ENCODE data around the gene NUP43. TPM values are rescaled to one million over a fixed set of nuclear protein-coding genes. Genes with fewer than 3 reads are reported as not detected.

Gene NUP43
- total and polyA plus RNA-seq, 2 donors from 2014 or later: 9.9 to 36.1 TPM

DNA sequence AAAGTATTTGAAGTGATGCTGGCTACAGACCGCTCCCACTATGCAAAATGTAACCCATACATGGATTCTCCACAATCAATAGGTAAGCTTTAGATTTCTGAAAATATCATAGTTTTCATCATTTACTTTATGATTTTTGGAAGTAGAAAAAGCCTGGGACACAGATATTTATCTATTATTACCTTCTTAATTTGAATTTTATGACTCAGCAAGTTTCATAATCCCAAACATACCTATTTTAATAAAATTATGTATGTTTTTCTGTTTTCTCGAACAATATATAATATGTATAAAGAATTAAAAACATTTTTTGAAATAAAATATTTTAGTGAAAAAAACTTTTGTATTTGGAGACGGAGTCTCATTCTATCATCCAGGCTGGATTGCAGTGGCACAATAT lies 24.9 kb upstream of the NUP43 start:
- H3K4me3 ChIP-seq (ENCODE audit: low read length in 3 of 3): no peak overlapping the region
- intact Hi-C loops (cut with DNase I): no loop called here
- peaks cover 0 to 3% (median 0%) of the 10 kb centered on the region in 3 donors for H3K36me3 ChIP-seq (ENCODE audit: control insufficient read depth in 2 of 3, insufficient read depth in 3 of 3, low read length in 3 of 3)
- H3K9ac ChIP-seq (ENCODE audit: low read length in 3 of 3): no peak overlapping the region
- DNase-seq (no peak), FAIRE-seq (no peak)
- TF ChIP-seq, protein P1, sequence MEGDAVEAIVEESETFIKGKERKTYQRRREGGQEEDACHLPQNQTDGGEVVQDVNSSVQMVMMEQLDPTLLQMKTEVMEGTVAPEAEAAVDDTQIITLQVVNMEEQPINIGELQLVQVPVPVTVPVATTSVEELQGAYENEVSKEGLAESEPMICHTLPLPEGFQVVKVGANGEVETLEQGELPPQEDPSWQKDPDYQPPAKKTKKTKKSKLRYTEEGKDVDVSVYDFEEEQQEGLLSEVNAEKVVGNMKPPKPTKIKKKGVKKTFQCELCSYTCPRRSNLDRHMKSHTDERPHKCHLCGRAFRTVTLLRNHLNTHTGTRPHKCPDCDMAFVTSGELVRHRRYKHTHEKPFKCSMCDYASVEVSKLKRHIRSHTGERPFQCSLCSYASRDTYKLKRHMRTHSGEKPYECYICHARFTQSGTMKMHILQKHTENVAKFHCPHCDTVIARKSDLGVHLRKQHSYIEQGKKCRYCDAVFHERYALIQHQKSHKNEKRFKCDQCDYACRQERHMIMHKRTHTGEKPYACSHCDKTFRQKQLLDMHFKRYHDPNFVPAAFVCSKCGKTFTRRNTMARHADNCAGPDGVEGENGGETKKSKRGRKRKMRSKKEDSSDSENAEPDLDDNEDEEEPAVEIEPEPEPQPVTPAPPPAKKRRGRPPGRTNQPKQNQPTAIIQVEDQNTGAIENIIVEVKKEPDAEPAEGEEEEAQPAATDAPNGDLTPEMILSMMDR (IDR thresholded peaks at IDR 0.05; ENCODE audit: borderline replicate concordance, extremely low read depth, insufficient read depth): no peak
- H3K27ac ChIP-seq (ENCODE audit: low read depth in 2 of 2, low read length in 2 of 2): no peak overlapping the region
- H3K27me3 ChIP-seq (ENCODE audit: control insufficient read depth, insufficient read depth, low read length): no peaks in the 10 kb centered on the region
- H3K4me1 ChIP-seq (ENCODE audit: control insufficient read depth in 2 of 3, insufficient read depth in 2 of 3, low read depth in 1 of 3, low read length in 3 of 3): no peaks in the 10 kb centered on the region
- H3K9me3 ChIP-seq (ENCODE audit: control insufficient read depth in 2 of 3, insufficient read depth in 1 of 3, low read length in 3 of 3): no peaks in the 10 kb centered on the region

DNA sequence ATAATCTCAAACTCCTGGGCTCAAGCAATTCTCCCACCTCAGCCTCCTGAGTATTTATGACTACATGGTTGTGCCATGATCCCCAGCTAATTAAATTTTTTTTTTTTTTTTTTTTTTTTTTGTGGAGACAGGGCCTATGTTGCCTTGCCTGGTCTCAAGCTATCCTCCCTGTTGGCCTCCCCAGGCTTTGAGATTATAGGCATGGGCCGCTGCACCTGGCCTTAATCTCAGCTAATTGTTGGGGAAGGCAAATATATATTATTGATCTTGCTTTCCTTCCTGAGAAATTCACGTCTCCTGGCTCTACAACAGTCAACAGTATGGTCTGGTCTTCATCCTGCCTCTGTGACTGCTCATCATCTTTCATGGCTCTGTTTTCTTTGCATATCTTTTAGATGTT lies 23.3 kb upstream of the NUP43 start:
- DNase-seq: no peak

DNA sequence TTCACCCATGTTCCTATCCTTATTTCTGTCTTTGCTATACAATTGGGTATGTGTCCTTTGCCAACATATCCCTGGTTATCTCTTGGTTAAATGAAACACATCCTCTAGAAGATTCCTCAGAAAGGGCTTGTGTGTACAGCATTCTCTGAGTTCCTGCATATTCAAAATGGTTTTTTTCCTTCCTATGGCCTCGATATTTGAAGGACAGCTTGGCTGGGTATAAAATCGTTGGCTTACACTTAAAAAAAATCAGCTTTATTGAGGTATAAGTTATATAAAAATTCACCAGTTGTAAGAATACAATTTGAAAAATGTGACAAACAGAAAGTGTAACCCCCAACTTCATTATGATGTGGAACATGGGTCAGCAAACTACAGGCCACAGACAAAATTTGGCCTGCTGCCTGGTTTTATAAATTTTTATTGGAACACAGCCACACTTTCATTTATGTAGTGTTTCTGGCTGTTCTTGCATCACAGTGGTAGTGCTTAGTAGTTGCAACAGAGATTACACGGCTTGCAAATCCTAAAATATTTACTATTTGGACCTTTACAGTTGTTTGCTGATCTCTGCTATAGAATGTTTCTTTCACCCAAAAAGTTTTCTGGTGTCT lies 19.9 kb upstream of the NUP43 start:
- no peak for DNase-seq

More for the DNA sequence above, 23.3 kb upstream of the NUP43 start:
- TF ChIP-seq, protein P1 (IDR thresholded peaks at IDR 0.05; ENCODE audit: borderline replicate concordance, extremely low read depth, insufficient read depth): no peak
- intact Hi-C loops (cut with DNase I): no loop called here
- Histone ChIP-seq H3K4me3 (ENCODE audit: low read length in 3 of 3) (no peak overlapping the region), H3K4me1 (ENCODE audit: control insufficient read depth in 2 of 3, insufficient read depth in 2 of 3, low read depth in 1 of 3, low read length in 3 of 3) (no peaks in the 10 kb centered on the region), H3K27me3 (ENCODE audit: control insufficient read depth, insufficient read depth, low read length) (no peaks in the 10 kb centered on the region), H3K36me3 (ENCODE audit: control insufficient read depth in 2 of 3, insufficient read depth in 3 of 3, low read length in 3 of 3) (peaks cover 0 to 3% (median 0%) of the 10 kb centered on the region in 3 donors), H3K9me3 (ENCODE audit: control insufficient read depth in 2 of 3, insufficient read depth in 1 of 3, low read length in 3 of 3) (no peaks in the 10 kb centered on the region), H3K27ac (ENCODE audit: low read depth in 2 of 2, low read length in 2 of 2) (no peak overlapping the region), H3K9ac (ENCODE audit: low read length in 3 of 3) (no peak overlapping the region)
- FAIRE-seq: no peak

More for the DNA sequence above, 19.9 kb upstream of the NUP43 start:
- Histone ChIP-seq H3K4me1 (ENCODE audit: control insufficient read depth in 2 of 3, insufficient read depth in 2 of 3, low read depth in 1 of 3, low read length in 3 of 3) (no peaks in the 10 kb centered on the region), H3K27ac (ENCODE audit: low read depth in 2 of 2, low read length in 2 of 2) (no peak overlapping the region), H3K9me3 (ENCODE audit: control insufficient read depth in 2 of 3, insufficient read depth in 1 of 3, low read length in 3 of 3) (no peaks in the 10 kb centered on the region), H3K27me3 (ENCODE audit: control insufficient read depth, insufficient read depth, low read length) (no peaks in the 10 kb centered on the region), H3K4me3 (ENCODE audit: low read length in 3 of 3) (no peak overlapping the region), H3K36me3 (ENCODE audit: control insufficient read depth in 2 of 3, insufficient read depth in 3 of 3, low read length in 3 of 3) (peaks cover 0 to 3% (median 0%) of the 10 kb centered on the region in 3 donors), H3K9ac (ENCODE audit: low read length in 3 of 3) (no peak overlapping the region)
- intact Hi-C loops (cut with DNase I): no loop called here
- TF ChIP-seq, protein P1 (IDR thresholded peaks at IDR 0.05; ENCODE audit: borderline replicate concordance, extremely low read depth, insufficient read depth): no peak
- no peak for FAIRE-seq
